GM19035 (cell line): ENCODE results near the gene PRRX2.
"Not testable (repeated sequence)": the region's sequence is repeated elsewhere in the genome, so short reads cannot be mapped to it uniquely, and the experiment has no call there.

Experiments used
- ATAC-seq: cut with Tn5 transposase; IDR thresholded peaks from one replicate; pipeline ENCODE4 v1.9.1; 2021; ENCODE audit not compliant: unreplicated experiment

The PRRX2 gene

GRCh38 chr9:129653823-129654553 is 11.5 kb upstream of the PRRX2 start:
- no peak for ATAC-seq

GRCh38 chr9:129654554-129655040 is 10.8 kb upstream of the PRRX2 start:
- ATAC-seq, result no peak

GRCh38 chr9:129655154-129655553 is 10.3 kb upstream of the PRRX2 start:
- no peak for ATAC-seq

- no peak for ATAC-seq
Measured at GRCh38 chr9:129655696-129656095, 9.8 kb upstream of the PRRX2 start.

DNA sequence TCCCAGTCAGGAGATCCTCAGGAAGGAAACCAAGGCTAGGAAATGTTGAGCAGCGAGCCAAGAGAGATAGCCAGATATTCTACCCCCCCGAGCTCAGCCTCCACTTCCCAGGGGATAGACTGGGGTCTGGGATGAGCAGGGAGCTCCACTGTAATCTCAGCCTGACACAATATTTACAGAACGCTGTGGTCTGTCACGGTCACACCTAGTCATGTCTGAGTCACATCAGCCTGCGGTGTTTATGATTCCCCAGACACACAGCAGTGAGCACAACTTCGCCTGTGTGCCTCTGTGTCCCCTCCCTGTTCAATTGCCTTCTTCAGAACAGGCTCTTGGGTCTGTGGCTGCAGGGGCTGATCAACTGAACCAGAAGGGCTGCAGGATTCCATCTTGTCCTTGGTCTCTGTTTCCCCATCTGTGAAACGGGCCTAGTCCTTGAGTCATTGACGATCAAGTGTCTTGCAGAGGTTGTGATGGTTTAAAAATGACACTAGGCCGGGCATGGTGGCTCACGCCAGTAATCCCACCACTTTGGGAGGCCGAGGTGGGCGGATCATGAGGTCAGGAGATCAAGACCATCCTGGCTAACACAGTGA is 8.6 kb upstream of the PRRX2 start:
- no peak for ATAC-seq

DNA sequence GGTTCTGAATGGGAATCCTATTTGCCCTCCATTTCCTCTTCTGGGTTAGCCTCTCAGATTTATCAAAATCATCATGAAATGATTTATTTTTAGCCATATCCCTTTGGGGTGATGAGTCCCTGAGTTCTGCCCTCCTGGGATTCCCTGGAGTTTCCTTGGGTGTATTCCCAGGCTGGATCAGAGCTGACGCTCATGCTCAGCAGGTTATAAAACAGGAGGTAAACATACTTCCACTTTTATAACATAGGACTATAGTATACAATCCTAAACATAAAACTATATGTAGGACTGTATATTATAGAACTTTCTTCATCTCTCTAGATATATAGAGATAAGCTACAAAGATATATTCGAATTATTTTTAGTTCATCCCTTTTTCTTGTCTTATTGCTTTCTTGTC is 4.4 kb upstream of the PRRX2 start:
- ATAC-seq, result no peak

DNA sequence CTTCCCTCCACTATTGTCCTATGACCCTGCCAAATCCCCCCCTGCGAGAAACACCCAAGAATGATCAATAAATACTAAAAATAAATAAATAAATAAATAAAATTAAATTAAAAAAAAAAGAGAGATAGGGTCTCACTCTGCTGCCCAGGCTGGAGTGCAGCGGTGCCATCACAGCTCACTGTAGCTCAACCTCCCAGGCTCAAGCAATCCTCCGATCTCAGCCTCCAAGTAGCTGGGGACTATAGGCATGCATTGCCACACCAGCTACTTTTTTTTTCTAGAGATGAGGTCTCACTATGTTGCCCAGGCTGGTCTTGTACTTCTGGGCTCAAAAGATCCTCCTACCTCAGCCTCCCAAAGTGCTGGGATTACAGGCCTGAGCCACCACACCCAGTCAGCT is 3.2 kb upstream of the PRRX2 start:
- not testable (repeated sequence) for ATAC-seq

DNA sequence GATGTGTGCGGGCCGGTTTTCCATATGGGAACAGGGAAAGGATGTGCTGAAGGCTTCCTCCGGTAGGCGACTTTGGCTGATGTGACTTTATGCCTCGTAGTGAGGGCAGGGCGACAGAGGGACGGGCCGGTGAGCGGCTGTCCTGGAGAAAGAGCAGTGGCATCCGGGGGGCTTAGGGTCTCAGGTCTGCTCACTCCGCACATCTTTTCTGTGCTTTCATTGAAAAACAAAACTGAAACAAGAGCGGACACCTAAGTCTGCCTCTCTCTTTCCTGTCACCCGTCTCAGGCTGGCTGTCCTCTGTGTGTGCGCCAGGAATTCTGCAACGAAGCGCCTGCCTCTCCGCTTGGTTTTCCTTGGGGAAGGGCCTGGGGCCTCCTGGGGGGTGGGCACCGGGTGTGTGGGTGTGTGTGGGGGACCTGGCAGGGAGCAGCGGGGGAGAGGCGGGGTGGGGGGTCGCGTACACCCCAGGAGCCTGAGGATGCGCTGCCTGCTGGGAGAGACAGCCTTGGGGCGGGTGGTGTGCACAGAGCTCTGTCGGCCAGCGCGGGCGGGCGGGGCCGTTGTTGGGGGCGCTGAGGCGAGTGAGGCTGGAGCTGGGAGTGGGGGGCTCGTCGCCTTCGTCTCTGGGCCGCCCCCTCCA is 580 bp upstream of the PRRX2 start:
- ATAC-seq, result no peak

DNA sequence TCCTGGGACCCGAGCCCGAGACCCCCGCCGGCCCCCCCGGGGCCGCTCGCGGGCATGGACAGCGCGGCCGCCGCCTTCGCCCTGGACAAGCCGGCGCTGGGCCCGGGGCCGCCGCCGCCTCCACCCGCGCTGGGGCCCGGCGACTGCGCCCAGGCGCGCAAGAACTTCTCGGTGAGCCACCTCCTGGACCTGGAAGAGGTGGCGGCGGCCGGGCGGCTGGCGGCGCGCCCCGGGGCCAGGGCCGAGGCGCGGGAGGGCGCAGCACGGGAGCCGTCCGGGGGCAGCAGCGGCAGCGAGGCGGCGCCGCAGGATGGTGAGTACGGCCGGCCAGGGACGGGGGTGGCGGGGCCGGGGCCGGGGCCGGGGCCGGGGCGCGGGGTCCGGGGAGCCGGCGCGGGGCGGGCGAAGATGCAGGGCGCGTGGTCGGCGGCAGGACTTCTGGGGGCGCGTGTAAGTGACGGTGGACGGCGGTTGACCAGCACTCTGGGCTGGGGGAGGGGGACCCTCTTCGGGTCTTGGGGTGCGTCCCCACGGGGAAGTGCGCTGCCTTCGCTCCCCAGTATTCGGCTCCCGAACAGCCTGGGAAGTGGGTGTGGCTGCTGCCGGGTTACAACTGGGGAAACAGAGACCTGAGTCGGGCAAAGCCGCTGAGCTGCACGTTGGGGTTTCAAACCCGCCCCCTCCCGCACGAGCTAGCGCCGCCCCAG is 520 bp downstream of the PRRX2 start:
- ATAC-seq, result no peak

DNA sequence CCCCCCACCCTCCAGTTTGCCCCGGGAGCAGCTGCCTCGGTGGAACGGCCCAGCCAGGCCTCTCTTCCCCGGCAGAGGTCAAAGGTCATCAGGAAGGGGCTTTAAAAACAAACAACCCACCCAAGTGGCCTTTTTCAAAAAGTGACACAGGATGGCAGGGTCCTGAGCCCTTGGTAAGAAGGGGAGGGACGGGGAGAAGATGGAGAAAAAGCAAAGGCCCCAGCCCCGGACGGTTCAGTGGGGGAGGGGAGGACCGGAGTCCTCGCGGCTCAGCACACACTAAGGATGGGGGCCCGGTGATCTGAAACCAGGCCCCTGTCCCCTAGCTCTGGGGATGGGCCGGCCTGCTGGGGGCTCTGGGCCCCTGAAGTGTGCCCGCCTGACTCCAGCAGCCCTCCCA is 1.1 kb downstream of the PRRX2 start:
- ATAC-seq, result no peak

DNA sequence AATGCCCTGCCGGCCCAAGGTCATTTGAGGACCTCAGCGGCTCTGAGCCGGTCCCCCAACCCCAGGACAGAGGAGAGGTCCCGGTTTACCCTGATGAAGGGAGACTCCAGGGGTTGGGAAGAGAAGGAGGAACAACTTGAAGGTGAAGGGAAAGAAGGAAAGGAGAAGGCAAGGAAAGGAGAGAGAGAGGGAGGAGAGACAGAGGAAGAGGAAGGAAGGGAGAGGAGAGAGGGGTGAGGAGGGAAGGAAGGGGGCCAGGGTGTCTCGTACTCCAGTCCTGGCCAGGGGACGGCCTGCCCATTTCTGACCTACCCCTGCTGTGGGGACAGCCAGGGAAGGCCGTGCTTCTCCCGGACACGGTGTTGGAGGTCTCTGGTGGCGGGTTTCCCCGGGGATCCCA is 1.9 kb downstream of the PRRX2 start:
- no peak for ATAC-seq

- no peak for ATAC-seq
Measured at GRCh38 chr9:129667850-129668249, 2.4 kb downstream of the PRRX2 start.

DNA sequence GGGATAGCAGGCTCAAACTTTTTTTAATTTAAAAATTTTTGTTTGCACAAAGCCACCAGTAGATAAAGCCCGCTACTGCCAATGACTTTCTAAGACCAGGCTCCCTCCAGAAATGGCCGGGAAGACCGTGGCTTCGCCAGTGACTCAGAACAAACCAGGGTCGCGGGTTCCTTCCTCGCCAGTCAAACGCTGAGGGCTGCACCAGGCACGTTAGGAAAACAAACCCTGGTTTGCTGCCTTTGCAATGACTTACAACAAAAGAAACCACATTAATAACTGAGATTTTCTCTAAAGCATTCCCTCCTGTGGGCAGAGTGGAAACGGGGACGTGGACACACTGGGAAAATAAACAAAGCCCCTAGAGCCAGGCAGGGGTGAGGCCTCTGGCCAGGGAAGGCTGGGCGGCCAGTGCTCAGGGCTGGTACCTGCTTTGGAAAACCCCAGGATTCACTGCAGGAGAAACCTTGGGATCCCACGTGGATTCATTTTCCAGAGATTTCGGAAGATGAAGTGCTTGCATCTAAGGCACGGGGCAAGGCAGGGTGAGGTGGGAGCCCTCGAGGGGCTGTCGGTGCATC is 3.8 kb downstream of the PRRX2 start:
- ATAC-seq, result no peak

- no peak for ATAC-seq
Measured at GRCh38 chr9:129669946-129670345, 4.5 kb downstream of the PRRX2 start.

GRCh38 chr9:129671065-129671464 is 5.6 kb downstream of the PRRX2 start:
- no peak for ATAC-seq

DNA sequence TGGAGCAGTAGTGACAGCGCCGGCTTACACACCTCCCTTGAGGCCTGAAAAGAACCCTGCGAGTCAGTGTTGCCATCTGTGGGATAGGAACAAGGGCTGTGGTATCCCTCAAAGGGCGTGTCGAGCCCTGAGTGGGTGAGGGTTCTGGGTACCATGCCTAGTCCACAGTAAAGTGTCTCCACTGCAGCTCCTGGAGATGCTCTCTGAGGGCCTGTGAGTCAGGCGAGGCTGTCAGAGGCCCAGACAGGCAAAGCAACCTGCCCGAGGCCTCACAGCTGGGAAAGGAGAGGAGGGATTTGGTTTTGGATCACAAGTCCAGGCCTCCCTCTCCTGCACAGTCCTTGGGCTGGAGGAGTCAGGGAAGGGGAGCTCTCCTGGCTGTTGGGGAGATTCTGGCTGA is 6.1 kb downstream of the PRRX2 start:
- no peak for ATAC-seq

DNA sequence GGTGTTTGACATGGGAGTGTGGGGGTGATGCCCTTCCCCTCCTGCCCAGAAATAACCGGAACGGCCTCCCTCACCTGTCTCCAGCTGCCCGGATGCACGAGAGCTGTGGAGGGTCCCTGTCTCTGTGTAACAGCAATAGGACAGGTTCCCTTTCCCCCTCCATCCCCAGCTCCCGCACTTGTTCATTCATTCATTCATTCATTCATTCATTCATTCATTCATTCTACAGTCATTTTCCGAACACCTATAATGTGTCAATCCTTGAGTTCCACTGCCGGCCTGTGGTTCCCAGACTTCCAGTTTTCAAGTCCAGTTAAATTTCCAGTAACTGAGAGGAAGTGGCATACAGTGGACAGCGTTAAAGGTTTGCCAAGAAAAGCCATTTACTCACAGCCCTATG is 7.3 kb downstream of the PRRX2 start:
- ATAC-seq, result no peak

GRCh38 chr9:129673602-129674001 is 8.2 kb downstream of the PRRX2 start:
- no peak for ATAC-seq

GRCh38 chr9:129674229-129674628 is 8.8 kb downstream of the PRRX2 start:
- no peak for ATAC-seq

GRCh38 chr9:129675620-129676019 is 10.2 kb downstream of the PRRX2 start:
- no peak for ATAC-seq

- no peak for ATAC-seq
Measured at GRCh38 chr9:129676287-129676686, 10.8 kb downstream of the PRRX2 start.
